Anterior cingulate cortex (tissue), 58 donors: ENCODE measurements around the gene SEC31A.
"Not testable (repeated sequence)": the region's sequence is repeated elsewhere in the genome, so short reads cannot be mapped to it uniquely, and the experiment has no call there.

ENCODE experiments used
- DNase-seq, 58 donors: peaks; one replicate each; lab custom pipeline; 2025; lab: John Stamatoyannopoulos, UW

Gene SEC31A

GRCh38 chr4:82896755-82897154 is 5.8 kb upstream of the SEC31A start:
- no peak for DNase-seq

GRCh38 chr4:82893942-82894341 is 3.0 kb upstream of the SEC31A start:
- no peak for DNase-seq

GRCh38 chr4:82892467-82892802 is 1.5 kb upstream of the SEC31A start:
- DNase-seq: no peak

- no peak for DNase-seq
These were observed 934 bp upstream of the SEC31A start for GRCh38 chr4:82891707-82892466.

GRCh38 chr4:82890528-82890900 is 439 bp downstream of the SEC31A start:
- no peak for DNase-seq

- DNase-seq: no peak
These were observed 1.7 kb downstream of the SEC31A start for GRCh38 chr4:82889287-82889686.

GRCh38 chr4:82886147-82886942 is 4.6 kb downstream of the SEC31A start:
- DNase-seq: no peak

- no peak for DNase-seq
These were observed 5.5 kb downstream of the SEC31A start for GRCh38 chr4:82885410-82885809.

GRCh38 chr4:82868572-82868971 is 22.4 kb downstream of the SEC31A start:
- no peak for DNase-seq

- DNase-seq: no peak
These were observed 24.1 kb downstream of the SEC31A start for GRCh38 chr4:82866706-82867385.

GRCh38 chr4:82866033-82866432 is 24.9 kb downstream of the SEC31A start:
- DNase-seq: not testable (repeated sequence)

- DNase-seq: no peak
These were observed 25.4 kb downstream of the SEC31A start for GRCh38 chr4:82865592-82865991.

GRCh38 chr4:82864336-82864979 is 26.5 kb downstream of the SEC31A start:
- no peak for DNase-seq

GRCh38 chr4:82861529-82861928 is 29.4 kb downstream of the SEC31A start:
- DNase-seq: no peak

- DNase-seq: not testable (repeated sequence)
These were observed 30.5 kb downstream of the SEC31A start for GRCh38 chr4:82860487-82860886.

- DNase-seq: no peak
These were observed 38.1 kb downstream of the SEC31A start for GRCh38 chr4:82852751-82853285.

GRCh38 chr4:82851885-82852750 is 38.8 kb downstream of the SEC31A start:
- DNase-seq: no peak

GRCh38 chr4:82851318-82851717 is 39.6 kb downstream of the SEC31A start:
- DNase-seq: no peak

- DNase-seq: no peak
These were observed 40.3 kb downstream of the SEC31A start for GRCh38 chr4:82850684-82851083.

GRCh38 chr4:82848706-82849105 is 42.2 kb downstream of the SEC31A start:
- no peak for DNase-seq
